ENCODE measurements around the gene SLC22A15.

The SLC22A15 gene

DNA sequence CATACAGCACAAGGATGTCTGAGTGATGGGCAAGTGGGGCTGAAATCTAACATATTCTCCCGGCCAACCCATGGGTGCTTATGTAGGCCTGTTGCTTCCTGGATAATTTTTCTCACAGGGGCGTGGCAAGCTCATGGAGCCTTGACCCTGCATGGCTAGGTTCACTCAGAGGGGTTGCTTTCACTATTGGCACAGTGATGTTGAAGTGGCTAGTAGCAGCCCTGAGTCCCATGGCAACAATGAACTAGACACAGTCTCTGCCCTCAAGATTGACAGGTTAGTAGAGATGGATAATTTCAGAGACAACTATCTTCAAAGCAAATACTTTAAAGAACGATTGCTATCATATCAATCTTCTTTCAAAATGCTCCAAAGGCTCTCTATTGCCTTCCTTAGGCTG, 128.4 kb downstream of the SLC22A15 start:
- no peak for DNase-seq (ENCODE audit: low read depth)

DNA sequence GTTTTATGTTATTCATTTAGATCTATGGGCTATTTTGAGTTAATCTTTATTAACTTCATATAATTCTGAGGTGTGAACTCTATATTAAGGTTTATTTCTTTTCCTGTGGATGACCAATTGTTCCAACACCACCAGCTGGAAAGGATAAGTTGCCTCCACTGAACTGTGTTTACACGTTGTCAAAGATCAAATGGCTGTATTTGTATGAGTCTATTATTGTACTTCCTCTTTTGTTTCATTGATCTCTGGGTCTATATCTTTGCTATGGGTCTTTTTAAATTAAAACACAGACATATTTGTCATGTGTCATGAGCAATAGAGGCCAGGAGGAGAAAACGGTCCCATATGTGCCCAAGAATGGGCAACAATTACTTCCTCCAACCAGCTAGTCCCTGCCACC, 129.7 kb downstream of the SLC22A15 start:
- no peak for DNase-seq (ENCODE audit: low read depth)

DNA sequence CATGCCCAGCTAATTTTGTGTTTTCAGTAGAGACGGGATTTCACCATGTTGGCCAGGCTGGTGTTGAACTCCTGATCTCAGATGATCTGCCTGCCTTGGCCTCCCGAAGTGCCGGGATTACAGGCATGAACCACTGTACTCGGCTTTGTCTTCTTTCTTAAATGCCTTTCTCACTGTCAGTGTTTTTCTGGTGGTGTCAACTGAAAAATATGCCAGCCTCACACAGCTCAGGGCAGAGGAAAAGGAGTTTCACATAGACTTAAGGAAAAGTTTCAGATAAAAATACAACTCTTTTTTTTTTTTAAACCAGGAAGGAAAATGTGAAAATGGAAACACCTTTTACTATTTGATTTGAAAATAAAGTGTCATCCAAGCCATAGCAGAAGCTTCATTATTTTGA, 130.3 kb downstream of the SLC22A15 start:
- DNase-seq (ENCODE audit: low read depth) = no peak

DNA sequence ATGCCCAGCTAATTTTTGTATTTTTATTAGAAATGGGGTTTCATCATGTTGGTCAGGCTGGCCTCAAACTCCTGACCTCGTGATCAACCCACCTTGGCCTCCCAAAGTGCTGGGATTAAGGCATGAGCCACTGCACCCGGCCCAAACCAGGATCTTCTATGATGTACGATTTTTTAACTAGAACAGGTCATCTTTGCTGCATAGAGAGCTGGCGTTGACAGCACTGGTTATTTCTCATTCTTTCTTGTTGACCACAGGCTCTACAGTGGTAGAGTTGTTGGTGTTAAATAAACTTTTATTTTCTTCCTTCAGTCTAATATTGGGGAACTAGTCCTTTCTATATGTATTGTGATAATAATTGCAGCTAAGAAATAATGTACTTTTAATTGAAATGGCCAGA, 131.1 kb downstream of the SLC22A15 start:
- no peak for DNase-seq (ENCODE audit: low read depth)

DNA sequence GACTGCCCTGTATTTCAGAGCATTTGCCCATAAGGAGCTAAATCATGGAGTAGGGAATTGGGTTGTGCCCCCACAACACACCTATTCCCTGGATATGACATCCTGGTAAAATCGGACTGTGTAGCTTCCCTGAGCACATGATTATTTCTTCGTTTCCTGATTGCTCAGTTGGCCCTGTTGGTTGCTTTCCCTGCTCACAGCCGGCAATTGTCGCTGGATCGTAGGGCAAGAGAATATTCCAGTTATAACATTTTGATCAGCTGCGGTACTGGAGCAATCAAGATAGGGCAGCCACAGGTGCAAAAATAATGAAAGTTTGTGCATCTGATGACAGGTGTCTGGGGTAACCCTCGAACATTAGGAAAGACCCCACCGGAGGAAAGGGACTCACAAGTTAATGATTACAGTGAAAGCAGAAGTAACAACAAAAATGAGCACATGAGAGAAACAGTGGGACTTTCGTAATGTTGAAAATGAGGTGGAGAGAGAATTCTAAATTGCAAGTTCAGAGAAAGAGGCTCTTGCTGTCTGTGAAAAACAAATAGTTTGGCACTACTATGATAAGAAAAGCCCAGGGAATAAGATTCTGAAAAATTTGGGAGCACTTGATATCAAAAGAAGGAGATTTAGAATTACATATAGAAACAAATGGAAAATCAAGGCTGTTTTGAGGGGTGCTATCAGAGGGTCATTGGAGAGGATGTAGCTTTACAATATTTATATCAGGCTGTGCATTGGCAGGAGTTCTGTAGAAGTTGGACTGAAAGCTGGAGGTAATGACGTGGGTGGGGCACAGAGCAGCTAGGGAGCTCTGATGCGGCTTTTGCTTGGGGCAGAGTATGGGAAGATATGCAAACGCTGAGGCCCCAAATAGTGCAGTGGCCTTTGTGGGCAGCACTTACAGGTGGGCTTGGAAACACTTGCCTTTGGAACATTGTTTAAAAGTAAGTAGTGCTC, 134.5 kb downstream of the SLC22A15 start, which contains the start of gene MAB21L3:
Gene MAB21L3 (plus strand): TSS at position 833 of the 957 bp plus-strand sequence. CDS start 1,217 bp downstream, outside the sequence.
- DNase-seq (ENCODE audit: low read depth) = no peak

DNA sequence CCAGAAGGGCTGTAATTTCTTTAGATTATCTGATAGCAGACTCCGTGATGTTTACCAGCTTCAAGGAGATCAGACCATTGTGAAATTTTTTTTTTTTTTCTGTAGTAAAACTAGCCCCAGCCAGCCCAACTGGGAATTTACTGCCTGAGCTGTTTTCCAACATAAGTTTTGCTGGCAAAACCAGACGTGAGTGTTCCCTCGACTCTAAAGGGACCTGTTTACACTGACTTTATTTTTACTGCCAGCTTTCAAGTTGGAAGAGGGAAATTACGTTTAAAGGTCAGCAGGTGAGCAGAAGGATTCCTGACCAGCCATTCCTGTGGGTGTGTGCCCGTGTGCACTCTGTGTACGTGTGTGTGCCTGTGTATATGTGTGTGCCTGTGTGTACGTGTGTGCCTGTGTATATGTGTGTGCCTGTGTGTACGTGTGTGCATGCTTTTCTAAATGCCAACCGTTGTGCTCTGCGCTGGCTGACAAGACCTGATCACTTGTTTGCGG, 135.3 kb downstream of the SLC22A15 start:
- DNase-seq (ENCODE audit: low read depth) = no peak

DNA sequence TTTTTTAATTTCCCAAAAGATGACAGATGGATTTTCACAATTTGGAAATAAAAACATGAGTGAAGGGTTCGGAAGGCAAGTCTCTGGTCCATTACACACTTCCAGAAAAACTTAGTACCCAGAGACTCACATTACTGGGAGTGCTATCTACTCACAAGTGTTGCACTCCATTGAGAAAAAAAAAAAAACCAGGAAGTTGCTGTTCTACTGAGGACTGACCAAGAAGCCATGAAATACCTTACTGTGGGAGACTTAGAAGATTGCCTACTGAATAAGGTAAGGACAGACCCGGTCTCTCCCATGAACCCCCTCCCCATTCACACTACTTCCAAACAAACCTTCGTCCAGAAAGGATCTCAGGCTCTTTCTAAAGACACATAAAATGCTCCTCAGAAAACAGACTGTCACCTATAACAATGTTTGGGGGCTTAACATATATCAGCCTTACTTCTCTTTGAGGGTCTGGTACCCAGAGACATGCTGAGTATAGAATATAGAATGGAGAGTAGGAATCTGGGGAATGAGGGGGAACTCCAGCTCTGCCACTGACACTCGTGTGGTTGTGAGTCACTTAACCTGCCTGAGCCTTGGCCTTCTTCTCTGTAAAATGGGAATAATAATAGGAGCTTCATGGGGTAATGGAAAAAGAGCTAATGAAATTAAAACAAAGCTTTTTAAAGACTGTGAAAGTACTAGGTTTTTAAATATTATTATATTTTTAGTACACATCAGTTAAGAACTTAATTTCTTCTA, 136.3 kb downstream of the SLC22A15 start:
- no peak for DNase-seq (ENCODE audit: low read depth)

DNA sequence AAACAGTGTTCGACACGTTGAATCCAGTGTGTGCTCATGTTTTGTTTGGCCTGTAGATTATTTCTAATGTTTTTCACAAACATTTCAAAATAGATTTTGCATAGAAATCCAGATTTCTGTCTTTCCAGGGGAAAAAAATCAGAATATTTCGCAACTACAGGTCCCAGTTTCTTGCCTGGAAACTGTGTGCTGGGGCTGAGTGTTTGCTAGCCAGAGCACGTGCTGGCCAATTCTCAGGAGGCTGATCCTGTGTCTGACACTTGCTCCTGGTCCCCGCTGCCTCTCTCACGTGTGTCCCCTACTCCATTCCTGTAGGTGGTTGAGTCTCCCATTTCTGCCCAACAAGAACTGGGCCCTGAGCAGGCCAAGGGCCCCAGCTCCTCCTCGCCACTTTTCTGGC, 137.3 kb downstream of the SLC22A15 start:
- no peak for DNase-seq (ENCODE audit: low read depth)

DNA sequence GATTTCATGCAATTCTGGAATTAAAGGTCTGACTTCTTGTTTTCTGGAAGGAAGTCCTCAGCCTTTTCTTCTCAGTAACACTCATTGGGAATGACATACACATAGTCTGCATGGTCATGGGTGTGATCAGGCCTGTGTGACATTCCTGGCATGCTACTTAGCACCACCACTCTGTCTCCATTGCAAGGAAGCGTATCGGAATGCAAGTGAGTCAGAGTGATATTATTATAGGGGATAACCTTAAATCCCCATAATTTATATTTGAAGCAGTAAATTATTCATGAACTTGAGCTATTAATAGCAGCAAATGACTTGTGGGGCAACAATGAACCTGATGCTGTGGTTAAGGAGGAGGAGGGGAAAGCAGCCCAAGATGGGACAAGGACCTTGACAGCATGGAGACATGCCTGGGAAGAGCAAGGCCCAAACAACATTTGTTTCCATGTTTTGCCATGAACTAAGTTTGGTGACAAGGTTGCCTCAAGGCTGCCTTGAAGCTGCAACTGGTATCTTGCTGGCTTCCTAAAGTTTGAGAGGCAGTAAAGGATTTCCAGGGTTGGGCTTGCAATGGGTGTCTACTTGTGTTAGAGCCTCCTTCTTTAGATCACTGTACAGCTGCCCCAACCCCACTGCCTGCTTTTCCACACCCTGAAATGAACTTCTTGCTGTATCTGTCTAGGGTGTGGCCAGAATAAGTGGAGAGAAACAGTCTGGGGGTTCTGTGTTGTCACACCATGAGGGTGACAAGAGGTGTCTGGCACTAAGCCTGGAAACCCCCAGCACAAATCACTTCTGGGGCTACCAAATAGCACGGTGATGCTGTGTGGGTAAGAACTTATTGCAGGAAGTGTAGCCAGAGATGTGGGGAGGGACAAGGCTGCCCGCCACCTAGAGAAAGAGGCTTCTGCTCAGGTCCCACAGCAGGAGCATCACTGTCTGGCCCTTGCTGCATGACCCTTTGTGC, 139.4 kb downstream of the SLC22A15 start:
- peak; percentile 89 for DNase-seq (ENCODE audit: low read depth)

DNA sequence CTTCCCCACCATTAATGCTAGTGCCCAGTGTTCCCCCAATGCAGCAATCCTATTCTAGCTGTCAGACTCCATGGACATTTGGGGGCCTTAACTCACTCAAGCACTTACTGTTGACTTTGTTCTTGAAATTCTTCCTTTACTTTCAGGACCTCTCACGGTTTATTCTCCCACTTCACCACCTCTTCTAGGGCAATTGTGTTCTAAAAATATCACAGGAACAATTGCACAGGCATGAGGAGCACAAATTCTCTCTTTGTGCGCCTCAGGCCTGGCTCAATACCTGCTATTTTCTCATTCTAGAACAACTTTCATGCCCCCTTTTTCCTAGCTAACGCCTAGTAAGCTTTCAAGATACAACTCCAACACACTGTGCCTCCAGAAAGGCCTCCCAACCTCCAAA, 142.2 kb downstream of the SLC22A15 start:
- no peak for DNase-seq (ENCODE audit: low read depth)

All from fibroblast of gingiva (primary cell).